A673 (cell line): ENCODE results near the gene MYCBPAP.

ENCODE experiments used
- CTCF ChIP-seq: fragments of 300-800, 200-600 bp; sonication (generic); conservative IDR thresholded peaks from 2 replicates; pipeline ENCODE4 v1.5.1; 2017; ENCODE audit warnings: low read depth, mild to moderate bottlenecking, antibody characterized with exemption, low read length, moderate library complexity, mixed read lengths
- EZH2 ChIP-seq: fragments of 200-600 bp; sonication (generic); IDR thresholded peaks from 2 replicates; pipeline ENCODE4 v1.6.1; 2017; ENCODE audit warnings: borderline replicate concordance, low read depth, mild to moderate bottlenecking, mixed read lengths, antibody characterized with exemption, low read length; ENCODE audit not compliant: poor library complexity, severe bottlenecking

GRCh38 chr17:50573866-50574611 is 65.8 kb downstream of the MYCBPAP start:
- TF ChIP-seq CTCF (no peak), EZH2 (no peak)
